ENCODE results near the gene SH2B3.

DNA sequence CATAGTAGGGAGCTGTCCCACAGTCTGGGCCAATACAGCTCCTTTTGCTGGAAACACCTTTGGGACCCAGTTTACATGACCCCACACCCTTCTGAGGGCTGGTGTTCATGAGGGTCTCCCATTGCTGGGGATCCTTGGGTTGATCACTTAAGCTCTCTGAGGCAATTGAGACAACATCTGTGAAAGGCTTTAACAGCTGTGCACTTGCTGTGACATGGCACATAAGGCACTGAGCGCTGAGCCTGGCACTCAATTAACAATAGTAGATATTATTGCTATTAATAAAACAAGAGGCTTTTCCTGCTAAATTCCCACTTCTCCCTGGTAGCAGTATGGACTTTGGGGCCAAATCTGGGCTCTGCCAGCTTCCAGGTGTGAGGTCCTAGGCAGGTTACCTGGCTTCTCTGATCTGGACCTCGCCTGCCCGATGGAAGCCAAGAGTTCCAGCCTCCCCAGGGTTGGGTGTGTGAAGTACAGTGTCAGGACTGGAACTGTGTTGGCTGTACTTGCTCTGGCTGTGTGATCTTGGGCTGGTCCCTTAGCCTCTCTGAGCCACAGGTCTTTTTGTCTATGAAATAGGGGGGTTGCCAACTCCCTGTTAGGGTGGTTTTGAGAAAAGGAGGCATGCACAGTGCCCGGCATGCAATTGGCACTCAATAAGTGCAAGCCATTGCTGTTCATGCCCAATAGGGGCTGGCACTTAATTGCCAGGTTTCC, 3.1 kb downstream of the SH2B3 start:
- TF ChIP-seq, protein P1, sequence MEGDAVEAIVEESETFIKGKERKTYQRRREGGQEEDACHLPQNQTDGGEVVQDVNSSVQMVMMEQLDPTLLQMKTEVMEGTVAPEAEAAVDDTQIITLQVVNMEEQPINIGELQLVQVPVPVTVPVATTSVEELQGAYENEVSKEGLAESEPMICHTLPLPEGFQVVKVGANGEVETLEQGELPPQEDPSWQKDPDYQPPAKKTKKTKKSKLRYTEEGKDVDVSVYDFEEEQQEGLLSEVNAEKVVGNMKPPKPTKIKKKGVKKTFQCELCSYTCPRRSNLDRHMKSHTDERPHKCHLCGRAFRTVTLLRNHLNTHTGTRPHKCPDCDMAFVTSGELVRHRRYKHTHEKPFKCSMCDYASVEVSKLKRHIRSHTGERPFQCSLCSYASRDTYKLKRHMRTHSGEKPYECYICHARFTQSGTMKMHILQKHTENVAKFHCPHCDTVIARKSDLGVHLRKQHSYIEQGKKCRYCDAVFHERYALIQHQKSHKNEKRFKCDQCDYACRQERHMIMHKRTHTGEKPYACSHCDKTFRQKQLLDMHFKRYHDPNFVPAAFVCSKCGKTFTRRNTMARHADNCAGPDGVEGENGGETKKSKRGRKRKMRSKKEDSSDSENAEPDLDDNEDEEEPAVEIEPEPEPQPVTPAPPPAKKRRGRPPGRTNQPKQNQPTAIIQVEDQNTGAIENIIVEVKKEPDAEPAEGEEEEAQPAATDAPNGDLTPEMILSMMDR (conservative IDR thresholded peaks at IDR 0.05; ENCODE audit: low read length), result no peak
- TF ChIP-seq EZH2phosphoT487 (IDR thresholded peaks at IDR 0.05; ENCODE audit: borderline replicate concordance, low read depth, low read length), result no peak
